Ascending aorta (tissue), 2 donors: Measurements from ENCODE around the gene NKD2. TPM values are rescaled to one million over a fixed set of nuclear protein-coding genes. Genes with fewer than 3 reads are reported as not detected.

Experiments
- DNase-seq, 2 donors: peaks; one replicate each; pipeline ENCODE4 v3.0.0-alpha.2; 2019; ENCODE audit warnings: low spot score in 2 of 2
- H3K27ac ChIP-seq, 2 donors: fragments of 200-600 bp; sonication (generic); one replicate each; pipeline ENCODE4 v1.5.1; 2016 to 2017; ENCODE audit warnings: mild to moderate bottlenecking in 1 of 2
- H3K27me3 ChIP-seq: fragments of 200-600 bp; sonication (generic); one replicate; pipeline ENCODE4 v1.5.1; 2017
- H3K36me3 ChIP-seq, 2 donors: fragments of 200-600 bp; sonication (generic); one replicate each; pipeline ENCODE4 v1.5.1; 2016
- H3K4me1 ChIP-seq, 2 donors: fragments of 200-600 bp; sonication (generic); one replicate each; pipeline ENCODE4 v1.5.1; 2016 to 2017; ENCODE audit warnings: mild to moderate bottlenecking in 1 of 2
- H3K4me3 ChIP-seq, 2 donors: fragments of 200-600 bp; sonication (generic); one replicate each; pipeline ENCODE4 v1.5.1; 2016 to 2017; ENCODE audit warnings: mild to moderate bottlenecking in 1 of 2
- H3K9me3 ChIP-seq, 2 donors: fragments of 200-600 bp; sonication (generic); one replicate each; pipeline ENCODE4 v1.5.1; 2016
- CTCF ChIP-seq, 3 experiments: fragments of 200-600 bp in 2 of 3; fragments of 450-650 bp in 1 of 3; sonication (generic) in 2 of 3; IDR thresholded peaks; one replicate each; pipeline ENCODE4 v1.5.1; 2016 to 2019; ENCODE audit warnings: antibody characterized with exemption in 3 of 3, mild to moderate bottlenecking in 1 of 3, moderate library complexity in 1 of 3
- intact Hi-C: fragments of 100-400 bp; cut with DNase I; formaldehyde crosslinking; loops from one replicate; pipeline ENCODE4 v1.15.1; 2023
- total RNA-seq: library from RNA; depleted of rRNA; stranded (reverse); fragments of >200 nt; gene quantifications from one replicate; pipeline ENCODE4 v1.1.0, GENCODE V29; 2016

NKD2 gene
- total RNA-seq, 1 donor from 2014 or later, result 6.5 TPM

- H3K4me3 ChIP-seq, result no peak overlapping the region
- intact Hi-C loops, result no loop called here
- no peaks in the 10 kb centered on the region for H3K36me3 ChIP-seq
- H3K9me3 ChIP-seq, result no peaks in the 10 kb centered on the region
- H3K27me3 ChIP-seq, result no peaks in the 10 kb centered on the region
- no peak overlapping the region for H3K27ac ChIP-seq
- TF ChIP-seq CTCF (IDR thresholded peaks at IDR 0.05), result no peak
- DNase-seq, result no peak
- H3K4me1 ChIP-seq, result no peaks in the 10 kb centered on the region
These were observed 20.1 kb downstream of the NKD2 start for GRCh38 chr5:1028481-1029281.

- Histone ChIP-seq H3K9me3 (no peaks in the 10 kb centered on the region), H3K27ac (no peak overlapping the region), H3K4me3 (no peak overlapping the region), H3K36me3 (no peaks in the 10 kb centered on the region), H3K4me1 (no peaks in the 10 kb centered on the region), H3K27me3 (no peaks in the 10 kb centered on the region)
- no peak for TF ChIP-seq CTCF (IDR thresholded peaks at IDR 0.05)
- intact Hi-C loops, result no loop called here
- no peak for DNase-seq
These were observed 20.8 kb downstream of the NKD2 start for GRCh38 chr5:1029282-1029944.

- Histone ChIP-seq H3K36me3 (no peaks in the 10 kb centered on the region), H3K4me3 (no peak overlapping the region), H3K27me3 (no peaks in the 10 kb centered on the region), H3K27ac (no peak overlapping the region), H3K4me1 (no peaks in the 10 kb centered on the region), H3K9me3 (no peaks in the 10 kb centered on the region)
- no peak for TF ChIP-seq CTCF (IDR thresholded peaks at IDR 0.05)
- intact Hi-C loops, result no loop called here
- DNase-seq, result no peak
These were observed 21.5 kb downstream of the NKD2 start for GRCh38 chr5:1029945-1030625.

GRCh38 chr5:1030801-1031271 lies 22.2 kb downstream of the NKD2 start:
- no peak for DNase-seq
- H3K36me3 ChIP-seq, result no peaks in the 10 kb centered on the region
- no peaks in the 10 kb centered on the region for H3K4me1 ChIP-seq
- H3K27me3 ChIP-seq, result no peaks in the 10 kb centered on the region
- no peak for TF ChIP-seq CTCF (IDR thresholded peaks at IDR 0.05)
- intact Hi-C loops, result no loop called here
- H3K4me3 ChIP-seq, result no peak overlapping the region
- no peaks in the 10 kb centered on the region for H3K9me3 ChIP-seq
- H3K27ac ChIP-seq, result no peak overlapping the region

- Histone ChIP-seq H3K4me3 (no peak overlapping the region), H3K9me3 (no peaks in the 10 kb centered on the region), H3K27ac (no peak overlapping the region), H3K27me3 (no peaks in the 10 kb centered on the region), H3K36me3 (no peaks in the 10 kb centered on the region), H3K4me1 (no peaks in the 10 kb centered on the region)
- intact Hi-C loops, result no loop called here
- DNase-seq, result no peak
- TF ChIP-seq CTCF (IDR thresholded peaks at IDR 0.05), result no peak
These were observed 22.8 kb downstream of the NKD2 start for GRCh38 chr5:1031306-1031959.
